Measurements from ENCODE around the gene SLC19A3.
"Not testable (repeated sequence)": the region's sequence is repeated elsewhere in the genome, so short reads cannot be mapped to it uniquely, and the experiment has no call there.

The SLC19A3 gene

DNA sequence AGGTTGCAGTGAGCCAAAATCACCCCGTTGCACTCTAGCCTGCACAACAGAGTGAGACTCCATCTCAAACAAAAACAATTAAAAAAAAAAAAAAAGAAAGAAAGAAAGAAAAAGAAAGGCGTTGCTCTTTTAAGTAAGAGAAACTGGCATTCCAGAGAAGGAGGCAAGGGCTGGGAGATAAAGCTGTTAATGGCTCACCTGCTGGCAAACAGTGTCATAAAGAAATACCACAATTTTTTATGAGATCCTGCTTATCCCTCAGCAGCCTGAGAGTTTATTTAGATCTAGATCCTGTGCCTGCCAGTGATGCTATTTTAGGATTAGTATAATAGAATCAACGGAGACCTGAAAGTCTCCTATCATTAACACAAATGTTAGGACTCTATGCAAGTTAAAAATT is 16.3 kb downstream of the SLC19A3 start:
- no peak for DNase-seq

DNA sequence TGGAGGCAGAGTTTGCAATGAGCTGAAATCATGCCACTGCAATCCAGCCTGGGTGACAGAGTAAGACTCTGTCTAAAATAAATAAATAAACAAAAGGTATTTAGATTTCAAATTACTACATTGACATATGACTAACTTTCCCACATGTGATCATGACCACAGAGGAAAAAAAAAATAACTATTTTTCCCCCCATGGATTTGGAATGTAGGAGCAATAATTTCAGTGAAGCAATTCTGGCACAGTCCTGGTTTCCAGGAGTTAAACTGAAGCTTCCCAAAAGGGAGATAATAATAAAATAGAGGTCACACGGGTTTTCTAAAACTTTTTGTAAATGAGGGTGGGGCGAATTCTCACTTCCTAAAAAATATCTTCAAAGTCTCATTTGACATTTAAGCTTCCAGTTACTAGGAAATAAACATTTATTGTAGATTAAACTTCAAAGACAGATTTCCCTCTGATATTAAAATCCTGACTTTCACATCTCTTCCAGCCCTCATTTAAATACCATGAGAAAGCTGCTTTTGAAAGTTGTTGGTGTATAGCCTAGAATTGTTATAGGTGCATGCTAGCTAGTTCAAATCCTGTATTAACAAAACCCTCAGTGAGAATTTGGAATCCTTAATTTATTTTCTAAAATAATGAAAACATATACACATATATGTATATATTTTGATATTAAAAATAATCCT is 20.7 kb downstream of the SLC19A3 start:
- DNase-seq = no peak

DNA sequence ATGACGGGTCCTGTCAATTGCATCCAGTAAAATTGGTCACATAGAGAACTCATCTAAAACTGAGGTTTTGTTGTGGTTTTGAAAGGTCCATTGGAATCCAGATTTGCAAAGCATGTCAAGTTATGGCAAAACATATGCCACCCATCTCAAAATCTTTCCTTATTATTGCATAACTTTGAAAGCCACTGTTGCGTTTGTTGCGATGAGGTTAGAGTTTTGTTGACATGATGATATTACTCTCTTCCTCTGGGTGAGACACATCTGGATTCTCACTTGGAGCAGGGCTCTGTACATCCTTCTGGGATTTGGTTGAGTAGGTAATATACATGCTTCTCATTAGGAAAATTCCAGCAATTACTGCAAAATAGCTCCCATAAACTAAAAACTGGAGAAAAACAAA is 30.6 kb downstream of the SLC19A3 start:
- no peak for DNase-seq

DNA sequence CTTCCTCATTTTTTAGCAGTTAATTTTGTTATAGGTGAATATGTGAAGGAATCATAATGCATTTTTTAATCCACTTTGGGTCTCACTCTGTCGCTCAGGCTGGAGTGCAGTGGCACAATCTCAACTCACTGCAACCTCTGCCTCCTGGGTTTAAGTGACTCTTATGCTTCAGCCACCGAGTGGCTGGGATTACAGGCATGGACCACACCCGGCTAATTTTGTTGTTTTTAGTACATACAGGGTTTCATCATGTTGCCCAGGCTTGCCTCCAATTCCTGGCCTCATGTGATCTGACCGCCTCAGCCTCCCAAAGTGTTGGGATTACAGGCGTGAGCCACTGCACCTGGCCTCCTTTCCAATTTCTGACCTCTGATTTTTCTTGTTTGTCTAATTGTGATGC is 33.6 kb downstream of the SLC19A3 start:
- DNase-seq = no peak

DNA sequence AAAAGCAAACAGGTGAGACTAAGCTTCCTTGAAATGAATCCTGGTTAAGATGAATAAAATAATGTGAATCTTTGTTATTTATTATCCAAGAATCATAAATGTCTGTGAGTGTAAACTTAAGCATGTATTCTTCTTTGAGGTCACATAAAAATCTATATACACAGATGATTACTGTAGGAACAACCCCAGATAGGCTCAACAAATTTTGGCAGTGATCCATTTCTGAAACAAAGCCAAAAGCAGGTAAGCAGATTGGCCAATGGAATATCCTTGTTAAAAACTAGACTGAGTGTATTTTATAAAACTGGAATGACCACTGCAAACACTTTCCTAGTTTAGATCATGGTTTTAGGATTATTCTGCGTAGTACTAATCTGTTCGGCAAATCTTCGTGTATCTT is 39.9 kb downstream of the SLC19A3 start:
- no peak for DNase-seq

DNA sequence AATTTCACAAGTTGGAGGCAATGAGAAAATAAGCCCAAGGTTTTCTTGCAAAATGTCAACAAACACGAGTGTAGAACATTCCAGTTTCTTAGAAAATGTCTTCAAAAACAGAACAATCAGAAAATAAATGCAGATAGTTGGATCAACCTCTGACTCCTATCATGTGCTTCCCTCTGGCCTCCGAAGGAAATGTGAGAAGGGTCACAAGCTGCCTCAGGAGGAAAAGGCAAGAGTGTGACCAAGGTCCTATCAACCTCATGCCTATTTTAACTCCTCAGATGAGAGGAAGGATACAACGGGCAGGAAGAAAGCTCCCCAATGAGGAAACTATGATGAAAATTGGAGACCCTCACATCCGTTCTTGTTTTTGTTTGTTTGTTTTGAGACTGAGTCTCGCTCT is 43.3 kb downstream of the SLC19A3 start:
- DNase-seq = no peak

DNA sequence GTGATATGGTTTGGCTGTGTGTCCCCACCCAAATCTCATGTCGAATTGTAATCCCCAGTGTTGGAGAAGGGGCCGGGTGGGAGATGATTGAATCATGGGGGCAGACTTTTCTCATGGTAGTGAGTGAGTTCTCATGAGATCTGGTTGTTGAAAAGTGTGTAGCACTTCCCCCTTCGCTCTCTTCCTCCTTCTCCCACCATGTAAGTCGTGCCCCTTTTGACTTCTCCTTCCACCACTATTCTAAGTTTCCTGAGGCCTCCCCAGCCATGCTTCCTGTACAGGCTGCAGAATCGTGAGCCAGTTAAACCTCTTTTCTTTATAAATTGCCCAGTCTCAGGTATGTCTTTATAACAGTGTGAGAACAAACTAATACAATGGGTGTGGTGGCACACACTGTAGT is 44.2 kb downstream of the SLC19A3 start:
- DNase-seq = not testable (repeated sequence)

DNA sequence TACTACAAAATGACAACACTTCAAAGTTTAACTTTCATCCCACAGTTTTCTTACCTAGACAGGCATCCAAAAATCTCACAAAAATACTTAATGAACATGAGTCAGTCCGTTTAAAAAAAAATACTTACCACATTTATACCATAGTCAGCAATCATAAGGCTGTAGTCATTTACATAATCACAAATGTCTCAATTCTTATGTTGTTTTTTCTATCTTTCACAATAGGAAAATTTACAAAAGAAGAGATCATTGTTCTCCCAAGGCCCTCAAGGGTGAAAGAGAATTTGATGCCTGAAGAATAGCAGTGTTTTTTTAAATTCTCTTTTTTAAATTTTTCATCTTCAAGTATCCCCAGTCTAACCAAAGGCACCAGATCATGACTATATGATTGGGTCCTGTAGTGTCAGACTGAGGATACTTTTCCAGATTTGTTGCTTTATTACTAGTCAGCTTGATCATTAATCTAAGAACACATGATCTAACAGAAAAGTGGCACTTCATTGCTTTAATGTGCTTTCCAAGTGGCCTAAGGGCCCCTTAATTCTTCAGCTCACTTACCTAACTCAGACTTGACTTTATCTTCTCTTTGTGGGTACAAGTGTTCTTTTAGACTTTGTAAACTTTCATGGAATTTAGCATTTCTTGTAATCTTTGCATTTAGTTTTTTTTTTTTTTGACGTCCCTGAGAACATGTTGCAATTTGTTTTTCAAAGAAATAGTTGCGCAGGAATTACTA is 46.5 kb downstream of the SLC19A3 start:
- DNase-seq = no peak

DNA sequence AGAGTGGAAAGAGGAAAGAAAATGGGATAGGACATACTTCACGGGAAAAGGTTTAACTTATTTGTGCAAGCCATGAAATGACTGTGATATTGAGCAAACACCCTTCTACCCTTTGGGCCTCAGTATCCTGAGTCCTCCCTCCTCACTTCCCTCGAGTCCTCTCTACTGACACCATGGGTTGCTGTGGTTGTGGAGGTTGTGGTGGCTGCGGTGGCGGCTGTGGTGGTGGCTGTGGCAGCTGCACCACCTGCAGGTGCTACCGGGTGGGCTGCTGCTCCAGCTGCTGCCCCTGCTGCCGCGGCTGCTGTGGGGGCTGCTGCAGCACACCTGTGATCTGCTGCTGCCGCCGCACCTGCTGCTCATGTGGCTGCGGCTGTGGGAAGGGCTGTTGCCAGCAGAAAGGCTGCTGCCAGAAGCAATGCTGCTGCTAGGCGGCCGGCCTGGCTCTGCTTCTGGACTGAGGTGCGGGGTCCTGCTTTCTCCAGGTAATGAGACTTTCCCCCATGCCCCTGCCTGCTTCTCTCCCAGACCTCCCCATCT is 51.1 kb downstream of the SLC19A3 start, which contains the start of gene SCYGR5:
SCYGR5 (plus strand) TSS at position 174 of the 540 bp plus-strand sequence; CDS start at position 174, 0 bp downstream.
- not testable (repeated sequence) for DNase-seq

DNA sequence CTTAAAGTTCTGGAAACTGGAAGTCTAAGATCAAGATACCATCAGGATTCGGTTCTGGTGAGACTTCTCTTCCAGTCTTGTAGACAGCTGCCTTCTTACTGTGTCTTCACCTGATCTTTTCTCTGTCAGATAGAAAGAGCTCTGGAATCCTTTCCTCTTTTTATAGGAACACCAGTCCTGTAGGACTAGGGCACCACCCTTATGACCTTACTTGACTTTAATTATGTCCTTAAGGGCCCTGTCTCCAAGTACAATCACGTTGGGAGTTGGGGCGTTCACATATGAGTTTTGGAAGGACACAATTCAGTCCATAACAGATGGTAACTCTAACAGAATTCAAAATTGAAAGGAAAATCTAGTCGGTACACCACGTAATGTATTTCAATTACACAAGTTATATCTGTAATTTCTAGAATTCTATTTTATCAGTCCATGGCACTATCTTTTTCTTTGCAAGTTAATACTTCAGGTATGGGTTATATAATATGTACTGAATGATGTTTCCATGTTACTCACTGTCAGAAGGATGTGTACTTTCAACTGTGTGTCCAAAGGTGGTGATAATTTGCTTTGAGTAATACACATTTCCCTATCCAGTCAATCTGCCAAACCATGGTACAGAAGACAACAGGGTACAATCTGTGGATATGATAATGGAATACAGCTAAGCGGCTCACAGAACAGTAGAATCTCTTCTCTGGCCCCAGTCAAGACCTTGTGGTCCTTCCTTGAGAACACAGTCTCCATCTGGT is 52.5 kb downstream of the SLC19A3 start:
- no peak for DNase-seq

DNA sequence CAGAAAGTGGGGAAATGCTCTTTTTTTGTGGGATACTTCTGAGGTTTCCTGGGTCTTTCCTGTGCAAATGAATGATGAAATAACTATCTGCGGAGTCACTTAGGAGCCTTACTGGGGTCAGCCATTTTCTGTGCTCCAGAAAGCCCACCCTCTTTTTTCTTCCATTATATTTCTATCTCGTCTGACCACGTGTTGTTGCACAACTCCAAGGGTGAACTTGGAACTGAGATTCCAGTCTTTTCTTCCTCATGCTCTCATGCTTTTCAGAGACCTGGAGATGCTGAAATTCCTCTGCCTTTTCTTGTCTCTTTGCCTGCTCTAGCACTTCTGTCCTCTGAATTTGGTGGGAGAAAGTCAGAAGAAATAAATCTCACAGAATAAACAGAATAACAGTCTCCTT is 56.0 kb downstream of the SLC19A3 start:
- DNase-seq = no peak

DNA sequence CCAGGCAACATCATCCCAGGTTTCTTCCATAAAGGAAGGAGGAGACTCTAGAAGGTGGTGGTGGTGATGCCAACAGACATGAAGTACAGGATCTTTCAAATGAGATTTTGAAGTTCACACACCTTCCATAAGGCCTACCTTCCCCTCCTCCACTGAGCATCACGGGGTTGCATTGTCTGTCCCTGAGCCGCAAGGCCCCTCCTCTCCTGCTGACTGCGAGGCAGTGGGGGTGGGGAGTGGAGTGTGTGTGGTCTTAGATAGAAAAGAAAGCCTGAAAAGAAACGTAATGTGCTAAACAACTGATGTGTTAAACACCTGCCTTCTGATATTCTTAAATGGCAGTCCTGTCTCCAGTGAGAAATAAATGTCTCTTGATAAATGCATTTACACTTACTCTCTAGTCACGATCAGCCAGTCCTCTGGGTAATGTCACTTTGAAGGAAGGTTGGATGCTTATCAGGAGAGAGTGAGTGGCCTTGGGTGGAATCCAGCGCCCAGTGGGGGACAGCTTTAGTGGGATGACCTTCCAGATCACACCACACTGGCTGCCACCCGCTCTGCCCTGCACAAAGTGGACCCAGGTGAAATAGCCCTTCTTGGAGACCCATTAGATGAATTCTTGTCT is 56.7 kb downstream of the SLC19A3 start:
- no peak for DNase-seq

DNA sequence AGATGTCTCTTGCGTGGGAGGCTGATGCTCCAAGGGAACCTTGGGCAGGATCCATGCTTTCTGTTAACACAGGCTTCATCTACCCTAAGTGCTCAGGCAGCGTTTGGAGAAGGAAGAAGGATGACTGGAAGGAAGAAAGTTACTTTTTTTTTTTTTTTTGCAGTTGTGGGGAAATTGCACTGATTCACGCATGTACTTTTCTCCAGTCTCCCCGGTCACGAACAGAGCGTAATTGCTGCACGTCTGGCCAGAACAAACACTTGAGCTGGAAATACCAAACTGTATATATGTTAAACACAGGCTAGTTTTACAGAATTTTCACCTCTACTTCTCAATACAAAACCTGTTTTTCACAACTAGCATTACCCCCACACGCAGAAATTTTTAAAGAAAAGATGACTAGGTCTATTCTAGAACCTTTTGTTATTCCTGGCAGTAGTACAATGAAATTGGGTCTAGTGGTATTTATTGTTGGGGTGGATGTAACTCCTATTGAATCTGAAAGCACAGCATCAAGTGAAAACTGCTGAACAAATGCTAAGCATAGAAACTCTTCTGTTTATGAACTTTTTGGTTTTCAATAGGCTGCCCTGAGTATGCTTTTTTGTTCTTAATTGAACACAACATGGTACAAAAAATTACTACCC is 60.5 kb downstream of the SLC19A3 start:
- DNase-seq = no peak

DNA sequence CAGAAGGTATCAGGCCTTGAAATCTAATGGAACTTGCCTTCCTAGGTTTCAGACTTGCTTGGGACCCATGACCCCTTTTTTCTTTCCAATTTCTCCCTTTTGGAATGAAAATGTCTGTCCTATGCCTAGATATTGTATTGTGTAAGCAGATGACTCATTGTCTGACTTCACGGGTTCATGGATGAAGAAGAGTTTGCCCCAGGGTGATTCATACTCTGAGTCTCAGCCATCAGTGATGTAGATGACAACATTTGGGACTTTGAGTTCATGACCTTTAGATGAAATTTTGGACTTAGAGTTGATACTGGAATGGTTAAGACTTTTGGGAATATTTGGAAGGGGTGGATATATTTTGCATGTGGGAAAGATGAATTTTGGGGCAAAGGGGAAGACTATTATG is 62.4 kb downstream of the SLC19A3 start:
- DNase-seq = no peak

DNA sequence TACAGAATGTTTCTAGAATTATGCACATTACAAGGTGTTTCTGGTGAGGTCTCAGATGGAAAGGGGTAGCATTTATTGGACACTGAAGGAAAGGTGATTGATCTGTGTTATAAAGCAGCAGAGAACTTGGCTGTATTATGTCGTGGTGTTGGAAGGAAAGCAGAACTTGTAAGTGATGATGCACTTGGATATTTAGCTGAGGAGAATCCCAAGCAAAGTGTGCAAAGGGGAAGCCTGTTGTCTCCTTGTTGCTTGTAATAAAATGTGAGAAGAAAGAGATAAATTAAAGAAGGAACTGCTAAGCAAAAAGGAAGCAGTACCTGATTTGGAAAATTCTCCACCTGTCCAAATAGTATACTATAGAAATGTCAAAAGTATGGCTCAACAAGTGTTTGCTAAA is 63.4 kb downstream of the SLC19A3 start:
- no peak for DNase-seq

DNA sequence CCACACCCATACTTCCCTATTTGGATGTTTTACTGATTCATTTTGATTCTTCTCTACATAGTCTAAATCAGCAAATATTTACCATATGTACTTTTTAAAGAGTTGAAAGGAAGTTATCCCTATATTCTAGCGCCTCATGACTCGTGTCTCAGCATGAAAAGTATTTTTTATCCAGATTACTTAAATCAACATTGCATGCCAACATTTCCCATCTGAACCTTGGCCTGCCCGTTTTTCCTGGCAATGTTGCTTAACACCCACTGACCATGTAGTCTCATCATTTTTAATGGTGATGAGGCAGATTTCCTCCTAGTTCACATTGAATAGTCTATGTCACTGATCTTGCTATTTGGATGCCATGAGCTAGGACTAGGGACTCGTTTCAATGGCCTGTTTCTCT is 64.4 kb downstream of the SLC19A3 start:
- DNase-seq = no peak

DNA sequence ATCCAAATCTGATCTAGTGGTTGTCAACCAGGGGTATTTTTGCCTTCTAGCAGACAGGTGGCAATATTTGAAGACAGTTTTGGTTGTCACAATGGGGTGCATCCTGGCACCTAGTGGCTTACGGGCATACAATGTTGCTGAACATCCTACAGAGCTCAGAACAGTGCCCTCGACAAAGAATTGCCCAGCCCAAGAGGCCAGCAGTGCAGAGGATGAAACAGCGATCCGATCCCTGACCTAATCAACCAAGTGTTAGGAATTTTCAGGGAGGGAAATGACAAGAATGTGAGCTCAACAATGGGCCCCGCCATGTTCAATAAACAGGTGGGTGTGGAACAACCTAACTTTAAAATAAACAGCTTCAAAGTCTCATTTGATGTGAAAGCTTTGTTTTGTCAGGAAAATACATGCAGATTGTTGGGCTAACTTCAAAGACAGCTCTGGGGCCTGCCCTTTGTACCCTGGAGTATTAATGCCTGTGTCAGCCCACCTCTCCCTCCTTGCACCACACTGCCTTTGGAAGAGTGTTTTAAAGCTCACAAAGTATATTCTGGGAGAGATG is 73.8 kb downstream of the SLC19A3 start:
- no peak for DNase-seq

DNA sequence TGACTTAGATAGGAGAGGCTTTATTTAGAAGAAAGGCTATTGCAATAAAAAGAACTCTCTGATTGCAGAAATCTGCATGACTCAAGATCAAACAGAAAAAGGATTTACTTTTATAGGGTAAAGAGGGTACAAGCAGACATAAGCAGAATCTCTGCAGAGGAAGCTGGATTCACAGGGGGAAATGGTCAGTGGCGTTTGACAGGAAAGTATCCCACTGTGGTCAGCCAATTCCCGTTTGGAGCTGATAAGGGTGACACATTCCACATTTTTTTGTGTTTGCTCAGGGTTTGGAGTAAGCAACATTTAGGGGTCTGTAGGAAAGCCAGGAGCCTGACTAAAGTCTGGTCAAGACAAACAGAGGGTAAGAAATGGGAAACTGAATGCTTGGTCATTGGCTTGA is 75.2 kb downstream of the SLC19A3 start:
- DNase-seq = no peak

DNA sequence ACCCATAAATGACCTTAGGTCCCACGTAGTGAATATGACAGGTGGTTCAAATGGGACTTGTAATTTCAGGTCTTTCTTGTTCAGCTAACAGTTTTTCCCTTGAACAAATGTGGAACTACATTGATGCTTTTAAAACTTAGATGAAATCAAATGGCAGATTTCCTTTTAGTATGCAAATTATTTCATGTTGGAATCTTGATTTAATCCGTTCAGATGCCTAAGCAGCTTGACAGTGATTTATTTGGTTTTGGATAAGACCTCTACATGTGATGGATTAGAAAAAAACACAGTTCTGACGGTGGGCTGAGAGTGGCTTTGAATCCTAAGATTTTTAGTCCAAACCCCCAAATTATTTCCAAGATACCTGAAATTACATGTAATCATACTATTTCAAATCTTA is 83.6 kb downstream of the SLC19A3 start:
- DNase-seq = no peak
